ENCODE results near the gene NDFIP1.

NDFIP1 gene

GRCh38 chr5:142164315-142164714, 55.7 kb downstream of the NDFIP1 start:
- Histone ChIP-seq H3K36me3 (ENCODE audit: insufficient read depth, low read length) (no peaks in the 10 kb centered on the region), H3K4me3 (ENCODE audit: low read depth in 1 of 2, low read length in 2 of 2) (no peak overlapping the region), H3K4me2 (ENCODE audit: insufficient read depth, low read length) (no peak overlapping the region), H3K9me3 (ENCODE audit: insufficient read depth, low read length, severe bottlenecking) (no peaks in the 10 kb centered on the region), H4K20me1 (ENCODE audit: insufficient read depth, low read length) (no peaks in the 10 kb centered on the region), H3K9ac (ENCODE audit: low read depth, low read length) (no peak overlapping the region), H3K27ac (ENCODE audit: low read length) (no peak overlapping the region), H3K27me3 (ENCODE audit: insufficient read depth, low read length, poor library complexity) (no peaks in the 10 kb centered on the region), H2AFZ (ENCODE audit: low read depth, low read length) (no peak overlapping the region), H3K4me1 (ENCODE audit: insufficient read depth, low read length) (no peaks in the 10 kb centered on the region), H3K79me2 (ENCODE audit: insufficient read depth, low read length) (no peaks in the 10 kb centered on the region)
- no peak for ATAC-seq (ENCODE audit: insufficient read depth, low read depth)
- TF ChIP-seq EZH2 (IDR thresholded peaks at IDR 0.05; ENCODE audit: borderline replicate concordance, low read depth, low read length, severe bottlenecking) = no peak
- TF ChIP-seq, protein P1, sequence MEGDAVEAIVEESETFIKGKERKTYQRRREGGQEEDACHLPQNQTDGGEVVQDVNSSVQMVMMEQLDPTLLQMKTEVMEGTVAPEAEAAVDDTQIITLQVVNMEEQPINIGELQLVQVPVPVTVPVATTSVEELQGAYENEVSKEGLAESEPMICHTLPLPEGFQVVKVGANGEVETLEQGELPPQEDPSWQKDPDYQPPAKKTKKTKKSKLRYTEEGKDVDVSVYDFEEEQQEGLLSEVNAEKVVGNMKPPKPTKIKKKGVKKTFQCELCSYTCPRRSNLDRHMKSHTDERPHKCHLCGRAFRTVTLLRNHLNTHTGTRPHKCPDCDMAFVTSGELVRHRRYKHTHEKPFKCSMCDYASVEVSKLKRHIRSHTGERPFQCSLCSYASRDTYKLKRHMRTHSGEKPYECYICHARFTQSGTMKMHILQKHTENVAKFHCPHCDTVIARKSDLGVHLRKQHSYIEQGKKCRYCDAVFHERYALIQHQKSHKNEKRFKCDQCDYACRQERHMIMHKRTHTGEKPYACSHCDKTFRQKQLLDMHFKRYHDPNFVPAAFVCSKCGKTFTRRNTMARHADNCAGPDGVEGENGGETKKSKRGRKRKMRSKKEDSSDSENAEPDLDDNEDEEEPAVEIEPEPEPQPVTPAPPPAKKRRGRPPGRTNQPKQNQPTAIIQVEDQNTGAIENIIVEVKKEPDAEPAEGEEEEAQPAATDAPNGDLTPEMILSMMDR (IDR thresholded peaks at IDR 0.05; ENCODE audit: borderline replicate concordance, extremely low read depth, low read length, poor library complexity, severe bottlenecking) = no peak
- no peak for DNase-seq

- ATAC-seq (ENCODE audit: insufficient read depth, low read depth) = no peak
- DNase-seq = no peak
- TF ChIP-seq, protein P1 (IDR thresholded peaks at IDR 0.05; ENCODE audit: borderline replicate concordance, extremely low read depth, low read length, poor library complexity, severe bottlenecking) = no peak
- no peak for TF ChIP-seq EZH2 (IDR thresholded peaks at IDR 0.05; ENCODE audit: borderline replicate concordance, low read depth, low read length, severe bottlenecking)
These were observed 58.2 kb downstream of the NDFIP1 start for GRCh38 chr5:142166754-142167153.

GRCh38 chr5:142167458-142167857, 58.9 kb downstream of the NDFIP1 start:
- Histone ChIP-seq H2AFZ (ENCODE audit: low read depth, low read length) (no peak overlapping the region), H3K79me2 (ENCODE audit: insufficient read depth, low read length) (no peaks in the 10 kb centered on the region), H3K36me3 (ENCODE audit: insufficient read depth, low read length) (no peaks in the 10 kb centered on the region), H3K27me3 (ENCODE audit: insufficient read depth, low read length, poor library complexity) (no peaks in the 10 kb centered on the region), H3K9me3 (ENCODE audit: insufficient read depth, low read length, severe bottlenecking) (no peaks in the 10 kb centered on the region), H3K4me3 (ENCODE audit: low read depth in 1 of 2, low read length in 2 of 2) (no peak overlapping the region), H4K20me1 (ENCODE audit: insufficient read depth, low read length) (no peaks in the 10 kb centered on the region), H3K4me2 (ENCODE audit: insufficient read depth, low read length) (no peak overlapping the region), H3K9ac (ENCODE audit: low read depth, low read length) (no peak overlapping the region), H3K27ac (ENCODE audit: low read length) (no peak overlapping the region), H3K4me1 (ENCODE audit: insufficient read depth, low read length) (no peaks in the 10 kb centered on the region)
- no peak for ATAC-seq (ENCODE audit: insufficient read depth, low read depth)
- no peak for TF ChIP-seq EZH2 (IDR thresholded peaks at IDR 0.05; ENCODE audit: borderline replicate concordance, low read depth, low read length, severe bottlenecking)
- TF ChIP-seq, protein P1 (IDR thresholded peaks at IDR 0.05; ENCODE audit: borderline replicate concordance, extremely low read depth, low read length, poor library complexity, severe bottlenecking) = no peak
- no peak for DNase-seq

More at GRCh38 chr5:142166754-142167153, 58.2 kb downstream of the NDFIP1 start:
- H4K20me1 ChIP-seq (ENCODE audit: insufficient read depth, low read length) = no peaks in the 10 kb centered on the region
- no peaks in the 10 kb centered on the region for H3K27me3 ChIP-seq (ENCODE audit: insufficient read depth, low read length, poor library complexity)
- no peaks in the 10 kb centered on the region for H3K36me3 ChIP-seq (ENCODE audit: insufficient read depth, low read length)
- H3K27ac ChIP-seq (ENCODE audit: low read length) = no peak overlapping the region
- H3K4me3 ChIP-seq (ENCODE audit: low read depth in 1 of 2, low read length in 2 of 2) = no peak overlapping the region
- H3K79me2 ChIP-seq (ENCODE audit: insufficient read depth, low read length) = no peaks in the 10 kb centered on the region
- no peak overlapping the region for H3K4me2 ChIP-seq (ENCODE audit: insufficient read depth, low read length)
- H3K9me3 ChIP-seq (ENCODE audit: insufficient read depth, low read length, severe bottlenecking) = no peaks in the 10 kb centered on the region
- no peak overlapping the region for H2AFZ ChIP-seq (ENCODE audit: low read depth, low read length)
- no peak overlapping the region for H3K9ac ChIP-seq (ENCODE audit: low read depth, low read length)
- H3K4me1 ChIP-seq (ENCODE audit: insufficient read depth, low read length) = no peaks in the 10 kb centered on the region

DNA sequence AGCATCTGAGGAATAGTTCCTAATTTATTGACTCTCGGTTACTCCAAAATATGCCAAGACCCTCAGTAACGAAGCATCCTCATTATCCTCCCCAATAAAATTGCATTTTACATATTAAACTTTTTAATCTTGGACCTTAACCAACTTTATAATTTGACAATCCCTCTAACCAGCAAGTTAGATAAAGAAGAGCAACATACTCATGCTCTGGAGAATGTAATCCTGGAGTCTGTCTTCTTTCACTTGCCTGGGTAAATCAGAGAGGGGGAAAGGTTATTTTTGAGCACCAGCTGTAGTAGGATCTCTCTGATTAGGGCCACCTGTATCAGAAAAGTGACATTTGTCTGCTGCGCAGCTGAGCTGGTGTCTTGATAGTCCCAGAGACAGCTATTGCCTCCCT, 59.8 kb downstream of the NDFIP1 start:
- no peaks in the 10 kb centered on the region for H3K79me2 ChIP-seq (ENCODE audit: insufficient read depth, low read length)
- ATAC-seq (ENCODE audit: insufficient read depth, low read depth) (no peak), DNase-seq (no peak)
- no peaks in the 10 kb centered on the region for H3K4me1 ChIP-seq (ENCODE audit: insufficient read depth, low read length)
- H3K9me3 ChIP-seq (ENCODE audit: insufficient read depth, low read length, severe bottlenecking) = no peaks in the 10 kb centered on the region
- no peaks in the 10 kb centered on the region for H4K20me1 ChIP-seq (ENCODE audit: insufficient read depth, low read length)
- no peak overlapping the region for H3K4me3 ChIP-seq (ENCODE audit: low read depth in 1 of 2, low read length in 2 of 2)
- no peaks in the 10 kb centered on the region for H3K36me3 ChIP-seq (ENCODE audit: insufficient read depth, low read length)
- no peak overlapping the region for H3K4me2 ChIP-seq (ENCODE audit: insufficient read depth, low read length)
- no peak overlapping the region for H2AFZ ChIP-seq (ENCODE audit: low read depth, low read length)
- H3K27ac ChIP-seq (ENCODE audit: low read length) = no peak overlapping the region
- H3K9ac ChIP-seq (ENCODE audit: low read depth, low read length) = no peak overlapping the region
- H3K27me3 ChIP-seq (ENCODE audit: insufficient read depth, low read length, poor library complexity) = no peaks in the 10 kb centered on the region
- TF ChIP-seq EZH2 (IDR thresholded peaks at IDR 0.05; ENCODE audit: borderline replicate concordance, low read depth, low read length, severe bottlenecking) = no peak
- TF ChIP-seq, protein P1 (IDR thresholded peaks at IDR 0.05; ENCODE audit: borderline replicate concordance, extremely low read depth, low read length, poor library complexity, severe bottlenecking) = no peak
